Non-pigmented ciliary epithelial cell (primary cell): ENCODE results near the gene OR1G1.
"Not testable (repeated sequence)": the region's sequence is repeated elsewhere in the genome, so short reads cannot be mapped to it uniquely, and the experiment has no call there.

Experiments used
- DNase-seq: peaks from one replicate; pipeline ENCODE4 v3.0.0-alpha.2; 2010; ENCODE audit warnings: low read depth

Gene OR1G1

DNA sequence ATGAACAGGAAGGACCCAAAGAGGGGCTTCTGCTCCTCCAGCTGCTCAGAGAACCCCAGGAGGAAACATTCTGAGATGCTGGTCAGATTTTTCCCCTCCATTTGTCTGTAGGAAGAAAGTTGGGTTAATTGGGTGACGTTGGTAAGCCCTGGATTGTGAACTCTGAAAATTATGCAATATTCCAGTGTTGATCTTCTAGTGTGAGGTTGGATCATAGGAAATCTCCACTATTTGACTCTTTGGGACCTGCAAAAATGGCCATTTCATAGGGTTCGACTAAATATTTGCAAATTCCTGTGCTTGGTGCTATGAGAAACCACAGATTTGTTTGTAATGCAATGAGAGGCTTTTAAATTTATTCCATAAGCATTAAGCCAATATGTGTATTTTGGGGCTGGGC, at the start of gene OR1G1:
Gene OR1G1 (minus strand): TSS at position 101 of the 400 bp plus-strand sequence. CDS start 0 bp downstream, at position 101.
- DNase-seq = no peak

DNA sequence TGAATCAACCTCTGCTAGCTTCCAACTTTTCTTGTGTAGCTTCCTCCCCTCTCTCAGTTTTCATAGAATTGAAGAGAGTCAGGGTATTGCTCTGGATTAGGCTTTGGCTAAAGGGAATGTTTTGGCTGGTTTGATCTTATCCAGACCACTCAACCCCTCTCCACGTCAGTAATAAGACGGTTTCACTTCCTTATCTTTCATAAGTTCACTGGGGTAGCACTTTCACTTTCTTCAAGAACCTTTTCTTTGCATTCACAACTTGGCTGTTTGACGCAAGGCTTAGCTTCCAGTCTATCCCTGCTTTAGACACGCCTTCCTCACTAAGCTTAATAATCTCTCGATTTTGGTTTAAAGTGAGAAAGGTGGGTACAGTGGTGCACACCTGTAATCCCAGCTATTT, 40.2 kb upstream of the OR1G1 start:
- DNase-seq = no peak

- no peak for DNase-seq
Measured at GRCh38 chr17:3157218-3157617, 29.9 kb upstream of the OR1G1 start.

- DNase-seq = not testable (repeated sequence)
Measured at GRCh38 chr17:3137494-3137893, 10.1 kb upstream of the OR1G1 start.

GRCh38 chr17:3104322-3104721, 23.0 kb downstream of the OR1G1 start, which contains the start of gene OR1D2:
Gene OR1D2, minus strand, starts transcription at chr17:3104422. Its CDS starts 11,426 bp downstream, at chr17:3092996.
- no peak for DNase-seq
